ENCODE measurements around the gene LY6G6F. TPM values are rescaled to one million over a fixed set of nuclear protein-coding genes. Genes with fewer than 3 reads are reported as not detected.
A peak's percentile ranks its signal among the peaks of the same experiment; 100 is the strongest.

Gene LY6G6F
- total and polyA plus RNA-seq, 10 of the 15 experiments (the other 5 are each of a cell fraction or from before 2014, with no cell fraction given): not detected

GRCh38 chr6:31702819-31703716 is 3.6 kb upstream of the LY6G6F start, which contains the start of gene ABHD16A (continued):
- TF ChIP-seq REST (IDR thresholded peaks at IDR 0.05; ENCODE audit: low read depth, low read length) (no peak), GATAD2B (conservative IDR thresholded peaks at IDR 0.05; ENCODE audit: low read depth) (no peak), RAD51 (IDR thresholded peaks at IDR 0.05) (no peak), TCF12 (IDR thresholded peaks at IDR 0.05; ENCODE audit: low read depth, low read length) (no peak), CEBPB (IDR thresholded peaks at IDR 0.05; ENCODE audit: borderline replicate concordance in 1 of 2, low read depth in 2 of 2, low read length in 2 of 2) (peak in 1 of 2 experiments; percentile 94; a peak in 2 of 4 replicates), NFXL1 (IDR thresholded peaks at IDR 0.05; ENCODE audit: borderline replicate concordance) (no peak), USF2 (IDR thresholded peaks at IDR 0.05; ENCODE audit: borderline replicate concordance, low read depth, low read length) (no peak), RAD21 (IDR thresholded peaks at IDR 0.05; ENCODE audit: insufficient read depth, low read depth, low read length) (no peak), EZH2 (IDR thresholded peaks at IDR 0.05; ENCODE audit: borderline replicate concordance, control insufficient read depth, low read depth, low read length) (no peak), NFYB (IDR thresholded peaks at IDR 0.05; ENCODE audit: insufficient read depth, low read depth, low read length) (0 out of 2 replicates have a peak, but pooled peaks have one; percentile 8), RELA (IDR thresholded peaks at IDR 0.05; ENCODE audit: borderline replicate concordance, partially characterized antibody) (no peak), ATF7 (IDR thresholded peaks at IDR 0.05; ENCODE audit: low read depth) (peak; percentile 98), CHD4 (IDR thresholded peaks at IDR 0.05) (no peak), POU2F2 (IDR thresholded peaks at IDR 0.05; ENCODE audit: borderline replicate concordance, low read depth, low read length) (peak; percentile 9; the same call in 1 of the 3 replicates), FOXM1 (IDR thresholded peaks at IDR 0.05; ENCODE audit: low read depth, low read length) (no peak; the same call in 1 of the 2 replicates), KDM1A (IDR thresholded peaks at IDR 0.05; ENCODE audit: borderline replicate concordance) (no peak), IKZF2 (IDR thresholded peaks at IDR 0.05) (0 out of 4 replicates have a peak, but pooled peaks of 1 of the 2 experiments have one; percentile 32), DPF2 (IDR thresholded peaks at IDR 0.05) (peak; percentile 41; the same call in 1 of the 2 replicates), CBX3 (IDR thresholded peaks at IDR 0.05; ENCODE audit: borderline replicate concordance, low read depth) (no peak), POLR2AphosphoS5 (IDR thresholded peaks at IDR 0.05; ENCODE audit: low read length) (peak; percentile 82), CREM (IDR thresholded peaks at IDR 0.05; ENCODE audit: low read depth) (peak; percentile 92), ZNF592 (IDR thresholded peaks at IDR 0.05) (no peak)

All from GM12878 (cell line).